VCaP (cell line): ENCODE measurements around the gene FMO1.

Experiments
- H3K27ac ChIP-seq: fragments of 450-650 bp; 2 replicates; pipeline ENCODE4 v1.5.1; 2017
- TF ChIP-seq, protein P1 (sequence below): fragments of 450-650 bp; conservative IDR thresholded peaks from 2 replicates; pipeline ENCODE4 v1.5.1; 2017; ENCODE audit warnings: mild to moderate bottlenecking, moderate library complexity

FMO1 gene

DNA sequence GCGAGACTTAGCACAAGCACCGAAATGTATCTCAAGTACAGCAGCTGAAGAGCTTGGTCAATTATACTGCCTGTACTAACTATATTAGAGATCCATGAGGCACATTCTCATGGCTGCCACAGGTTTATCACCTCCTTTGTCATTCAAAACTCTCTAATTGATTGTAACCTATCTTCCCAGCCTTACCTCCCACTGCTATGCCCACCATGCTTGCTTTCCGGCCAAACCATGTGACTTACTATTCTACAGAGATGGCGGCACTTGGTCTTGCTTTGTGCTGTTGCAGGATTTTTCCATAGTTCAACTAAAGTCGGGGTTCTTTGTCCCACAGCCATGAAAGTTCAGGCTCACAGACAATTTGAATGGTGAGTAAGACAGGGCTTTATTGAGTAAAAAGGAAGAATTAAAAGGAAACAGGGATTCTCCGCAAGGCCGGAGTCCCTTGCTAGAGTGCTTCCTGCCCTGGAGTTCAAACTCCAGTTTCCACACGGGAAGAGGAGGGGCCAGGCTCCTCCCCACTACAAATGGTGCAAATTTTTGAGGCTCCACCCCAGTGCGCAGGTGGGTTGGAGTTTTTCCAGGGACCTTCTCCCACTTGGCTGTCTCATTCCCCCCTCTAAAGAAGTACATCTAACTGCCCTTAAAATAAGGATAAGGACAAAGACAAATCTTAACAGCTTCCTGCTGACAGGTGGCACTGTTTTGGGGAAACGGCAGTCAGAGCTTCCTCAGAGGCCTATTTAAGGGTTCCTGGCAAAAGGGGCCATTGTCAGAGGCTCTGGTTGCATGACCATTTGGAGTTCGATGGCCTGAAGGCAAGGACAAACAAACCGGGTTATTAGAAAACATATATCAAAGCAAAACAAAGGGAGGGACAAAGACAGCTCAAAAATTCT, 34.5 kb upstream of the FMO1 start:
- TF ChIP-seq, protein P1, sequence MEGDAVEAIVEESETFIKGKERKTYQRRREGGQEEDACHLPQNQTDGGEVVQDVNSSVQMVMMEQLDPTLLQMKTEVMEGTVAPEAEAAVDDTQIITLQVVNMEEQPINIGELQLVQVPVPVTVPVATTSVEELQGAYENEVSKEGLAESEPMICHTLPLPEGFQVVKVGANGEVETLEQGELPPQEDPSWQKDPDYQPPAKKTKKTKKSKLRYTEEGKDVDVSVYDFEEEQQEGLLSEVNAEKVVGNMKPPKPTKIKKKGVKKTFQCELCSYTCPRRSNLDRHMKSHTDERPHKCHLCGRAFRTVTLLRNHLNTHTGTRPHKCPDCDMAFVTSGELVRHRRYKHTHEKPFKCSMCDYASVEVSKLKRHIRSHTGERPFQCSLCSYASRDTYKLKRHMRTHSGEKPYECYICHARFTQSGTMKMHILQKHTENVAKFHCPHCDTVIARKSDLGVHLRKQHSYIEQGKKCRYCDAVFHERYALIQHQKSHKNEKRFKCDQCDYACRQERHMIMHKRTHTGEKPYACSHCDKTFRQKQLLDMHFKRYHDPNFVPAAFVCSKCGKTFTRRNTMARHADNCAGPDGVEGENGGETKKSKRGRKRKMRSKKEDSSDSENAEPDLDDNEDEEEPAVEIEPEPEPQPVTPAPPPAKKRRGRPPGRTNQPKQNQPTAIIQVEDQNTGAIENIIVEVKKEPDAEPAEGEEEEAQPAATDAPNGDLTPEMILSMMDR: no peak
- H3K27ac ChIP-seq: no peak overlapping the region

GRCh38 chr1:171217658-171218443, 30.4 kb upstream of the FMO1 start:
- TF ChIP-seq, protein P1: no peak
- no peak overlapping the region for H3K27ac ChIP-seq

DNA sequence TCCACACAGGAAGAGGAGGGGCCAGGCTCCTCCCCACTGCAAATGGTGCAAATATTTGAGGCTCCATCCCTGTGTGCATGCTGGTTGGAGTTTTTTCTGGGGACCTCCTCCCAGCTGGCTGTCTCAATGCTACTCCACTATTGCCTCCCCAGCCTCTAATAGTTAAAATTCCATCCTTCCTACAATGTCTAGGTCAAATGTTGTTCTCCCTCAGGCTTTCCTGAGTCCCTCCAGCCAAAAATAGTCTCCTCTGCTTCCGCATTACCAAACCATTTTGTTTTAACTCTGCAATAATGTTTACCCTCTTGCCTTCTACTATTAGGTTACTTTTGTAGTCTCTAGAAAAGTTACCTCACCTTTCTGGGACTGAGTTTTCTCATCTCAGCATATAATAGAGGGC, 29.6 kb upstream of the FMO1 start:
- TF ChIP-seq, protein P1: no peak
- H3K27ac ChIP-seq: no peak overlapping the region

DNA sequence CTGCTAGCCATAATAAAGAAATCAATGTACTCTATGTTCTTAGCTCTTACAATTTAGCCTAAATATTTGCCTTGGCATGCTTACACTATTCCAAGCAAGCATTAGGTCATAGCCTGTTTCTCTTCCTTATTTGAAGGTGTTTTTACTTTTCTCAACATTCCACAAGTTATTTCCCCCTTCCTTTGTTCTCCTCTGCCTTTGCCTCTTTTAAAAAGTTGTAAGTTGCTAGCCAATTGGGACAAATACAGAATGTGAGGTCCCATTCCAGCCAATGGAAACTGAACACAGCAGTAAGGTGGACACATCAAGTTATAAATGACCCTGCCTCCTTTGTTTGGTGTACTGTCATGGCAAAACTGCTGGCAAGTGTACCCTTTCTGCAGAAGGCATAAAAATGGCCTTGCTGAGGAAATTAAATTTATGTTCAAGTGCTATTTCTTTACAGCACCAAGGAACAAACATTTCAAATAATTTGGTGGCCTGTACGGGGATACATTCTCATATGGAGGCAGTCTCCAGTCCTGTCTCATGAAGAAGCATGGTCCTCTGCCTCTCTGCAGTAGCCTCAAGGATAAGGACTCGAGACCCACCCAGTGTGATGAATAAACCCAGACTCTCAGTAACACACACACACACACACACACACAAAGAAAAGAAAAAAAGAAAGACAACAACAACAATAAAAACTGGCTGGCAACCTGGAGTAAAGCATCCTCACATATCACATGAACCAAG, 28.8 kb upstream of the FMO1 start:
- H3K27ac ChIP-seq: no peak overlapping the region
- TF ChIP-seq, protein P1: no peak

DNA sequence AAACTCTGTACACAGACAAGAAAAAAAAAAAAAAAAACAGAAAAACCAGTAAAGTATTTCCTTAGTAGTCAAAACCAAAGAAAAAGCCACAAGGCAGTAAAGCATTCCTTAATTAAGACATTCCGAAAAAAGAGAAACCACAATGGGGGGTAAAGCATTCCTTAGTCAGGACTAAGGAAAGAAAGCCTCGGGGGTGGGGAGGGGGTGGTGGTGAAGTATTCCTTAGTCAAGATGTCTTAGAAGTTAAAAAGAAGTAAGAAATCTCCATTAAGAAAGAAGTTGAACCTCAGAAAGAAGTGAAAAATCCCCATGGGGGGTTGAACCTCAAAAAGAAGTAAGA, 28.2 kb upstream of the FMO1 start:
- H3K27ac ChIP-seq: no peak overlapping the region

GRCh38 chr1:171220581-171221054, 27.7 kb upstream of the FMO1 start:
- no peak overlapping the region for H3K27ac ChIP-seq
- TF ChIP-seq, protein P1: no peak

More for the DNA sequence above, 28.2 kb upstream of the FMO1 start:
- TF ChIP-seq, protein P1: no peak
